GM18507 (cell line): ENCODE results near the gene SREK1IP1.

Experiments
- DNase-seq: peaks from one replicate; pipeline ENCODE4 v3.0.0; 2011; ENCODE audit warnings: low read depth; ENCODE audit not compliant: insufficient read length; ENCODE audit errors: extremely low spot score
- FAIRE-seq: peaks from 2 replicates; lab custom pipeline; 2011; peaks lifted over from hg19 to GRCh38; lab: Jason Lieb, UNC

SREK1IP1 gene

DNA sequence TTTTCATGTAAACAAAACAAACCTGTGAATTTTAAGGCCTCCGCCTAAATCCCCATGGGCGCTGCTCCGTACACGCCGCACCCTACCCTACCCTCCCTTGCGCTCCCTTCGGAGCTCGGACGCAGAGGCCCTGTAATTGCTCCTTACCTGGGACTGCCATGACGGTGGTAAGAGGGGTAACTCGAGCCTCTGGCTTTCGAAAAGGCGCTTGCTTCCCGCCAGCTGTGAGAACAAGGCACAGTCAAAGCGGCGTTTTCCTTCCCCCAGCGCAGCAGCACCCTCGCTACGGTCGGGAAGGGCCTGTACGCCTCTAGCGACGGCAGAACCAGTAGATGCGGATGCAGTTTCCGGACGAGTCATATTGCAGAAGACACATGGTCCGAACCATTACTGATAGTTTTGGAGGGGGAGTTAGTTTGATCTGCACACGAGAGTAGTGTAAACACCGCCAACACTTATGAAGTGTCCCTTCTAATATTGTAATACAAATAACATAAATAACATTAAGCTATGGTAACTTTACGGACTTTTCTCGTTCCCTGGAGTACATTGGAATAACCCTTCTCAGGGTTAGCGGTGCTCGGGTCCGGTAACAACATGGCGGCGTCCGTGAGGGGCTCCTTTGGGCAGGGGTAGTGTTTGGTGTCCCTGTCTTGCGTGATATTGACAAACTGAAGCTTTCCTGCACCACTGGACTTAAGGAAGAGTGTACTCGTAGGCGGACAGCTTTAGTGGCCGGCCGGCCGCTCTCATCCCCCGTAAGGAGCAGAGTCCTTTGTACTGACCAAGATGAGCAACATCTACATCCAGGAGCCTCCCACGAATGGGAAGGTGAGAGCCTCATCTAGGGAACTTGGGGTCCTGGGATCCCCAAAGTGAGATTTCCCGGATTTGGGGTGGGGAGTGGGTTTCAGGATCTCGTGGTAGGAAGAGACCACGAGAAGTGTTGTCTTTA is at the start of gene SREK1IP1, which contains the start of gene CWC27:
Gene SREK1IP1 (minus strand): TSS at position 334 of the 955 bp plus-strand sequence. CDS start 174 bp downstream, at position 160.
Gene CWC27 (plus strand): TSS at position 573 of the 955 bp plus-strand sequence. CDS start 217 bp downstream, at position 790.
- FAIRE-seq = peak; percentile 94
- DNase-seq = peak; percentile 52

DNA sequence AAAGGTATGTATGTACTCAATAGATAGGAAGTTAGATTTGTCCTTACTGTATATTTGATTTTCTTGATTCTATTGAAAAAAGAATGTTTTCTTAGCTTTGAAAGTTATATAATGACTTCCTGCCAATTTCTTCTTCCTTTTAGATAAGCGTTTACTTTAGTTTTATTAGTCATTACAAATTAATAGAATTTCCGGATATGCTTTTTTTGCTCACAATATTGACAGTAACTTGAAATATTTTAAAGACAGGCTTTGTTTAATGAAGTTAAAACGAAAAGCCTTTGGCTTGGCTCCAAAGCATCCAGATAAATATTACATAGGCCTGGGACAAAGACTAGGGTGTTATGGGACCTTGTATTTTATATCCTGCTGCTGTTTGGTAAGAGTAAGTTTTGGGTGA is 49.8 kb upstream of the SREK1IP1 start:
- FAIRE-seq (no peak), DNase-seq (no peak)

GRCh38 chr5:64814073-64814472 is 45.6 kb upstream of the SREK1IP1 start:
- FAIRE-seq = peak; percentile 65

DNA sequence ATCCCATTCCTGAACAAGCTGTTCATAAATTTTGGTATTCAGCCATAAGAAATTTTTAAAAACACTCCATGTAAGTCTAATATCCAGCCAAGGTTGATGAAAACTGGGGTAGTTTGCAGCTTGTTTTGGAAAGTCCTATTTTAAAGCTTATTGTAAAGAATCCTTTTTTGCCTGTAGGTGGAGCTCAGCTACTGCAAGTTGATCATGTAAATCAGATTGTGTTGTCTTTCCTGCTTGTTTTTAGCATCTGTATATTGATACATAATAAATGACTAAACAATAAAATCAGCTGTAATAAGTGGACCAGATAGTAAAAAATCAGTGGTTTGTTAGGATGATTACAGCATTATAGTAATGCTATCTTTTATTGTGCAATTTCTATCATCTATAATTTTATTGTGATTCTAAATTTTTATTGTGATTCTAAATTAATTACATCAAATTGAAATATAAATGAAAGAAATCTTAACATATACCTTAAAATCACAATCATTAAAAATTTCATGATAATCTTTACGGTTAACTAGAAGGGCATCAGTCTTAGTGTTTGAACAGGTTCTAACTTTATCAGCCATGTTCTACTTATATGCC is 42.7 kb upstream of the SREK1IP1 start:
- DNase-seq = no peak
- FAIRE-seq = peak; percentile 74

More at GRCh38 chr5:64814073-64814472, 45.6 kb upstream of the SREK1IP1 start:
- DNase-seq = peak; percentile 4

DNA sequence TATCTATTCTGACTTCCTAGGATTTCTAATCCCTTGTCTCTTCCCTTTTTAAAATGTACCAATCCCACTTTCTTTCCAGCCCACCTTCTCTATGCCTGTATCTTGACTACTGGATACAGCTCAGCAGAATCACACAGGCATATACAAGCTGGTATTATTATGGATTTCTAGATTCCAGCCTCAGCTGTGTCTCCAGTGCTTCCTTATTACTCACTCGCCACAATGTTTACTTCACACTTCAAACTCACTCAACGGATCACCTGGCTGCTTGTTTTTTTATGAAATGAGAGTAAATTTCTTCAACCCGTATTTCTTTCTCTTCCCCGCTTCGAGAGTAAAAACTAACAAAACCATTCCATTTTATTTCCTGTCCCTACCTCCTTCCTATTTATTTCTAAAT is 39.0 kb upstream of the SREK1IP1 start:
- FAIRE-seq (no peak), DNase-seq (no peak)

- DNase-seq (no peak), FAIRE-seq (no peak)
Measured at GRCh38 chr5:64806537-64806936, 38.0 kb upstream of the SREK1IP1 start.

DNA sequence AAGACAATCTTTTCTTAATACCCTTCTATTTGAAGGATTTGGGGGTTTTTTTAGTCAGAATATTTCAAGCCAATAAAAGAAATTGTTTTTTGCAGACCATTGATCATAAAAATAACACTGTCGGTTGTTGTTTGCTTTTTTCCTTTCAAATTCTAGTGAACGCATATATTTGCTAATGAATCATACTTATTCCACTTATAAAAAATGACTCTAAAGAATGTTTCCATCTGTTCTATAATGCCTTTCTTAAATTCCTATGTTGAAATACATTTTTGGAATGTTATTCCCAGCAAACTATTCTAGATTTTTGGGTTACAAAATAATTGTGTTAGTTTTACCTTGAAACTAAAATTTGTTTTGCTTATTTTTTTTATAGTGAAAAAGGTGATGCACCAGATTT is 32.4 kb upstream of the SREK1IP1 start:
- DNase-seq = no peak
- no peak for FAIRE-seq

GRCh38 chr5:64796301-64796700 is 27.8 kb upstream of the SREK1IP1 start:
- FAIRE-seq = no peak

GRCh38 chr5:64794053-64794770 is 25.7 kb upstream of the SREK1IP1 start:
- no peak for FAIRE-seq
- DNase-seq = no peak

More at GRCh38 chr5:64796301-64796700, 27.8 kb upstream of the SREK1IP1 start:
- DNase-seq = no peak

DNA sequence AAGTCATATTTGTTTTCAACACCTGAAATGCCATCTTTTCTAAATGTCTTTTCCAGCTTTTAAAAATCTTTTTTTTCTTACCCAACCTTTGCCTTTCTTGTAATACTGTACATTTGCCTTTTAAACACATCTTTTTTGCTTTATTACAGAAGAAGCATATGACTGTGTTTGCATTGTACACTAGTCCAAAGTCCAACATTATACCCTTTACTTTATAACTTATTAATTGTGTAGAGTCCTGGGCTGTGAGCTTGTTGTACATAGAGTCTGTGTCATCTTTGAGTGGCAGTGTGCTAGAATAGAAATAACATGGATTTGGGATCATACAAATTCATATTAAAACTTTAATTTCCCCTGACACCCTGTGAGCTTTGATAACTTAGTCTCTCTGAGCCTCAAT is 24.0 kb upstream of the SREK1IP1 start:
- FAIRE-seq = no peak

DNA sequence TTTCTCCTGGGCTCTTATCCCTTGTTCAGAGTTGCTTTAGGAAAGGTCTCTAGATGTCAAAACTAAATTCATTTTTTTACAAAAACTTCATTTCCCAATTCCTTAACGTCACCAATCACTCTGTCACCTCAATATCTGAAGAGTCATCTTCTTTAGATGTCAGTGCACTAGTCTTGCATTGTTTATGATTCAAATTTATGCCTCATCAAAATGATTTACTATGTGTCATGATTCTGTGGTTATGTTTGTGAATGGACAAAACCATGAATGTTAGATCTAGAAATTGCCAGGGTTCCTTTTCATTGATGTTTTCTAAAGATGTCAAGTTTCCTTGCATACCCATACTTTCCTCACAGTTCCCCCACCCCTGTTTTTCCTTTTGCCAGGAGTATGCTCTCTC is 21.7 kb upstream of the SREK1IP1 start:
- DNase-seq = no peak
- FAIRE-seq = no peak

More for the DNA sequence above, 24.0 kb upstream of the SREK1IP1 start:
- no peak for DNase-seq

- no peak for FAIRE-seq
Measured at GRCh38 chr5:64789457-64789856, 21.0 kb upstream of the SREK1IP1 start.

DNA sequence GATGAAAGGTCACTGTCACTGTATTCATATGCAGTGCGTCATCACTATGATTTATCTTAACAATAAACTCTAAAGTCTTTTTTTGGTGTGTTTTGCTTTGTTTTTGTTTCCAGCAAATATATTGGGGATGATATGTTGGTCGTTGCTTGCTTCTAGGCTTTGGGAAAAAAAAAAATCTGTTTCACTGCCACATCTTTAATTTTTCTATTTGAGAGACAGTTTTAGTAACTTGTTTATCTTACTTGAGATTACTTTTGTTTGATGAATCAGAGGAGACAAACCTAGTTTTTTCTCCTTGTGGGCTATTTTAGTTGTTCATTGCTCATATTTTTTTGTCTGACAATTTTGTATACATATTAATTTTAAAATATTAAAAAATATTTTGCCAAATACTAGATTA is 19.7 kb upstream of the SREK1IP1 start:
- no peak for FAIRE-seq
- no peak for DNase-seq

More at GRCh38 chr5:64789457-64789856, 21.0 kb upstream of the SREK1IP1 start:
- no peak for DNase-seq

DNA sequence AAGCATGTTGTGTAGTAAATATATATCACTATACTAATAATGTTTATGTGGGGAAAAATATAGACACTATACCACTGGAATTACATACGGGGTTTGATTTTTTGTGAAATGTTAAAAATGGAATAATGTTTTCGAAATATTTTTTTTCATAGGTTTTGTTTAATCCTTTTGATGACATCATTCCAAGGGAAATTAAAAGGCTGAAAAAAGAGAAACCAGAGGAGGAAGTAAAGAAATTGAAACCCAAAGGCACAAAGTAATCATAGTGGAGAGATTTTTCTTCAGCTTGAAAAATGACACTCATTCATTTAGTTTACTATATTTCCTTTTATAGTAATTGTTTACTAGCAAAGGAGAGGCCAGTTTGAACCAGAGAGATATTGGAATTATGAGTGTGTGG is 17.9 kb upstream of the SREK1IP1 start:
- FAIRE-seq (no peak), DNase-seq (no peak)

DNA sequence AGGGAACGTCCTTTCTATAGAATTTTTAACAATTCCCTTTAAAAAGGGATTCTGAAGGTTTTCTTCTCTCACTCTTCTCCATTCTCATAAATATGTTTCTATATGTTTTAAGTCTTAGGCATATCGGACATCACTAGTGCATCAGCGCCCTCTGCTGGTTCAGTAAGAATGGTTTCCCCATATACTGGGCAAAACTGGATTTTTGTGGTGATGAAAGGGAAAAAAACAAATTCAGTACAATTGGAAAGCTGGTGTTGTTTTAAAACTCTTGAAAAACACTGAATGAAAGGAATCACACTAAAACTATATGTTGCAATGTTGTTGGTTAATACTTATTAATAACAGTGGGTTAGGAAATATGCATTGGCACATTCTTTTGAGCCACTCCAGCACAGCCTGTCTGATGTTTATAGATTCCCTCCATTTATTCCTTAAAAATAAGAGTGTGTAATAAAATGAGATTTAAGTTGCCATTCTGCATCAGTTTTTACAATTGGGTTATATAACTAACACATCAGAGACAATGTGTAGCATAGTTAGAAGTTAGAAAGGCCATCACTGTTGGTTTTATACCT is 16.0 kb upstream of the SREK1IP1 start:
- FAIRE-seq = peak; percentile 85

DNA sequence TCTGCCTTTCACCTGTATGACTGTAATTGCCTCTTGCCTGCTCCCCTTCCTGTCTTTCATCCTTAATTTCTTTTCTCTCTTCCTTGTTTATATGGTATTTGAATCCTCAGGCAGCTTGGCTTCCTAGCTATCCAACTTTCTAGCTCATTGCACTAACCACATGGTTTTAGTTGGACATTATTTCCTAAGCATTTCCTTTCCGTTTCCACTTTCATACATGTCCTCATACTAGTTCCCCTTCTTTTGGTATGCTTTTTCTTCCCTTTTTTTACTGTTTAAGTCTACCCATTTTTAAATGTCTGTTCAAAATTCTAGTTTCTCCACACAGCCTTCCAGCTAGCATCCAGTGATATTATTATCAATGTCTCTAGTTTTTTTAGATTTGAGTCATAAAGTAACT is 6.8 kb upstream of the SREK1IP1 start:
- DNase-seq (no peak), FAIRE-seq (no peak)

More for the DNA sequence above, 16.0 kb upstream of the SREK1IP1 start:
- no peak for DNase-seq

DNA sequence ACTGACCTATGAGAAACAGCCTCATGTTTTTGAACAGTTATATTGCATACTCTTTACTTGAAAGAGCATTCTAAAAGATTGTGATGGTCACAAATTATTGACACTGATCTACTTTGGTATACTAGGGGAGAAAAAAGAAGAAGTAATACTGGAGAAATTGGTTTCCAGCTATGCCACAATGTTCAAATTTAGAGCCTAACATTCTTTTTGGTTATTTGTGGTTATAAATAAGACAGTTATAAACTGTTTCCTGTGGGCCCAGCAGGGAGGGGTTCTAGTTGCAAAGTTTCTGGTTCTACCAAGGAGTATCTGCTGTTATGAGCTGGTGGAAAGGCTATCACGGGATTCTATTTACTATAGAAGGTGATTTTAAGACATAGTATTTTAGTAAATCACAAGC is 5.0 kb upstream of the SREK1IP1 start:
- DNase-seq = no peak
- peak; percentile 67 for FAIRE-seq

DNA sequence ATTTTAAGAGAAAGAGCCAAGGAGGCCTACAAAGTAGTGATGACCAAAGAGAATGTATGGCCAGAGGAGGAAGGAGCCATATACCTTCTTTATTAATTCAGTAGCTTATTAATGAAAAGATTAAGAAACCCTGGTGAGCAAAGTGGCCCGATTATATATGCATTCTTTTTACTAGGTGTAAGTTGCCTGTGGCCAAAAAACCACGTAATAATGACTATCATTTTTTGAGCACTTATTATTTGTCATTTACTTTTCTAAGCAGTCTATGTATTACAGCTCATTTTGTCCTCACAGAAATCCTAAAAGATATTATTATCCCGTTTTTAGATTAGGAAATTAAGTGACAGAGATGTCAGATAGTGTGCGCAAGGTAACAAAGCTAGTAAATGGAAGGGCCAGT is 3.2 kb upstream of the SREK1IP1 start:
- FAIRE-seq (no peak), DNase-seq (no peak)

DNA sequence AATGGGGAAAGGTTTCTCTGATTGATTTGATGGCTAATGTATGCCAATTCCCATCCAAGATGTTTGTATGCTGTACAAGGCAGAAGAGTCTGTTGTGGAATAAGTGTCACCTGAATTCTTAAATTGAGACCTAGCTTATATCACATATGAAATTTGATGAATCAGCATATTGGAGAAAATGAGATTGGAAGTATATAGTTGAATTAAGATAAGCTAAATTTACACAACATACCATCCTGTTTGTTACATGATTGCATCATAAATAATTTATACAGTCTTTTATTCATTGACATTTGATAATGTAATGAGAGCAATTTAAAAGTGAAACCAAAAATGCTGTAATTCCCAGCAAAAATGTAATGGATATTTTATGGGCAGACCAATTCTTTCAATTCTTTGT is 1.4 kb upstream of the SREK1IP1 start:
- DNase-seq (no peak), FAIRE-seq (no peak)

DNA sequence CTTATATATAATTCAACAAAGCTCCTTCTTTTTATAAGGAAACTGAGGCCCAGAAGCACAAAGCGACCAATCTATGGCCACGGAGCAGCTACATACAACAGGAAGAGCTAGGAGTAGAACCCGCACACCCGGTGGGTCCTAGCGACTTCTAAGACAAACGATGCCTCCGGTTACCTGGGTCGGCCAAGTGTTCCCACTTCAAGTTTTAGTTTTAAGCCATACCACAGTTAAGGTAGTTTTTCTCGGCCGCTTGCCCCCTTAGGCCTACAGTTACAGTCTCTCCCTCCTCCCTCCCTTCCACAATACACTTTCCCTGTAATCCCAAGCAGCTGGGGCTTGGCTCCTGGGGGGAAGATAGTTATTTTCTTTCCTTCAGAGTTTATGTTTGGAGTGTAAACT is 533 bp downstream of the SREK1IP1 start:
- DNase-seq (no peak), FAIRE-seq (no peak)
